Brain microvascular endothelial cell (primary cell): ENCODE data around the gene INVS.

ENCODE experiments used
- DNase-seq: peaks from one replicate; pipeline ENCODE4 v3.0.0-alpha.2; 2020
- H3K27ac ChIP-seq: fragments of 250-450 bp; sonication (Bioruptor Pico); 2 replicates; pipeline ENCODE4 v1.5.1; 2020; ENCODE audit warnings: mild to moderate bottlenecking, moderate library complexity
- H3K27me3 ChIP-seq: fragments of 250-450 bp; sonication (Bioruptor Pico); replicated peaks from 2 replicates; pipeline ENCODE4 v1.5.1; 2020; ENCODE audit warnings: mild to moderate bottlenecking
- H3K36me3 ChIP-seq: fragments of 250-450 bp; sonication (Bioruptor Pico); replicated peaks from 2 replicates; pipeline ENCODE4 v1.5.1; 2020; ENCODE audit warnings: mild to moderate bottlenecking
- H3K4me3 ChIP-seq: 2 replicates; pipeline ENCODE4 v1.5.1; 2011; ENCODE audit warnings: low read depth, mild to moderate bottlenecking, control low read depth, low read length, moderate library complexity
- in situ Hi-C: cut with HindIII; loops from 2 replicates; pipeline ENCODE4 v1.10.0; 2017; ENCODE audit warnings: low sequenced_read_pairs, low pct_ligation_motif_present
- TF ChIP-seq, protein P1 (sequence below): IDR thresholded peaks from 2 replicates; pipeline ENCODE4 v1.5.1; 2011; ENCODE audit warnings: low read depth, mild to moderate bottlenecking, moderate library complexity, low read length, control low read depth, inconsistent platforms; ENCODE audit errors: missing control alignments

INVS gene

DNA sequence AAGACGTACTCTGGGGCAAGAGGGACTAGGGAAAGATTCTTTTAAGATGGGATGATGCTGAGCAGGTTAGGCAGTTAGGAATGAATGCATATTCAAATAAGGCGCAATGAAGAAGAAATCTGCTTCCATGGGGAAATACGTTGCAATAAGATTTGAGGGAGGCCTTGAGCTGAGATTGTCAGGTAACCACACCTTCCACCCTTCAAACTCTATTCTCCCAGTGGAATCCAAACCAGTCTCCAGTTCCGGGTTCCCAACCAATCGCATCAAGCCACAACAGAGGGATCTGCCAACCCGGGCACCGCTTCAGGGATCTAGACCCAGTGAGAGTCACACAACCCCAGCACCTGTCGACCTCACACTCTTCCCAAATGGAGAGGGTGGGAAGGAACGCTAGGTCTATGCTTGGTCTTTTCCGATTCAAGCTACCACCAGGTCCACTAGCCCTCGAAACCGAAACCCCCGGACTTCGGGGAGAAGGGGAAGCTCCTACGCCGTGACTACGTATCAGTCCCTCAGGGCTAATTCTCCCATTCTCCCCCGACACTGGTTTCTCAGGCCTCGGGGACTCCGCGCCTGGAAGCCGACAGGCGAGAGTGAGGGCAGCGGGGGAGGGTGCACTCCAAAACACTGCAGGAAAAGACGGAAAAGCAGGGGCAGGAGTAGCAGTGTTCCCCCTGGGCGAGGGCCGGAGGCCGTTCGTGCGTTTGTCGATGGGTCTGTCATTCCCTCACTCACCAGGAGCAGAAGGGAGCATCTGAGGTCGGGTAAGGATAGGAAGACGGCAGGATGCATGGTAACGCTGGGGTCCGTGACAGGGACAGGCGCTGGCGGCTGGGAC lies 777 bp upstream of the INVS start:
- Histone ChIP-seq H3K27me3 (no peaks in the 10 kb centered on the region), H3K4me3 (peak overlapping the region; percentile 99), H3K36me3 (no peaks in the 10 kb centered on the region), H3K27ac (peak overlapping the region; percentile 68)
- TF ChIP-seq, protein P1, sequence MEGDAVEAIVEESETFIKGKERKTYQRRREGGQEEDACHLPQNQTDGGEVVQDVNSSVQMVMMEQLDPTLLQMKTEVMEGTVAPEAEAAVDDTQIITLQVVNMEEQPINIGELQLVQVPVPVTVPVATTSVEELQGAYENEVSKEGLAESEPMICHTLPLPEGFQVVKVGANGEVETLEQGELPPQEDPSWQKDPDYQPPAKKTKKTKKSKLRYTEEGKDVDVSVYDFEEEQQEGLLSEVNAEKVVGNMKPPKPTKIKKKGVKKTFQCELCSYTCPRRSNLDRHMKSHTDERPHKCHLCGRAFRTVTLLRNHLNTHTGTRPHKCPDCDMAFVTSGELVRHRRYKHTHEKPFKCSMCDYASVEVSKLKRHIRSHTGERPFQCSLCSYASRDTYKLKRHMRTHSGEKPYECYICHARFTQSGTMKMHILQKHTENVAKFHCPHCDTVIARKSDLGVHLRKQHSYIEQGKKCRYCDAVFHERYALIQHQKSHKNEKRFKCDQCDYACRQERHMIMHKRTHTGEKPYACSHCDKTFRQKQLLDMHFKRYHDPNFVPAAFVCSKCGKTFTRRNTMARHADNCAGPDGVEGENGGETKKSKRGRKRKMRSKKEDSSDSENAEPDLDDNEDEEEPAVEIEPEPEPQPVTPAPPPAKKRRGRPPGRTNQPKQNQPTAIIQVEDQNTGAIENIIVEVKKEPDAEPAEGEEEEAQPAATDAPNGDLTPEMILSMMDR, result no peak
- DNase-seq, result peak; percentile 44
- in situ Hi-C loops, result no loop called here

DNA sequence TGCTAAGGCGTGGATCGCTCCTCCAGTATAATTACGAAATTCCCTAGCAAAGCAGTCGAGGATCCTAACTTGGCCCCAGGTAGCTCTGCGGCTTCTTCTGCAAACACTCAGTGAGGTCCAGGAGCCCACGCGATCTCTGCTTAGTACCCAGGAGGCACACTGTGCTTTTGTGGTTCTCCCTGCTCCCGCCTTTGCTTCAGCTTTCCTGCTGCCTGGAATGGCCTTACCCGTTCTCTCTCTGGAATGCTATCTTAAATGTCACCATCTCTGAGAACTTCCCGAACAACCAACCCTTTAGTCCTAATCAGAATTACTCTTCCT lies 639 bp downstream of the INVS start:
- Histone ChIP-seq H3K27ac (peak overlapping the region; percentile 46), H3K36me3 (peaks cover 2% of the 10 kb centered on the region), H3K27me3 (no peaks in the 10 kb centered on the region), H3K4me3 (peak overlapping the region; percentile 99)
- TF ChIP-seq, protein P1, result no peak
- no peak for DNase-seq
- in situ Hi-C loops, result no loop called here

DNA sequence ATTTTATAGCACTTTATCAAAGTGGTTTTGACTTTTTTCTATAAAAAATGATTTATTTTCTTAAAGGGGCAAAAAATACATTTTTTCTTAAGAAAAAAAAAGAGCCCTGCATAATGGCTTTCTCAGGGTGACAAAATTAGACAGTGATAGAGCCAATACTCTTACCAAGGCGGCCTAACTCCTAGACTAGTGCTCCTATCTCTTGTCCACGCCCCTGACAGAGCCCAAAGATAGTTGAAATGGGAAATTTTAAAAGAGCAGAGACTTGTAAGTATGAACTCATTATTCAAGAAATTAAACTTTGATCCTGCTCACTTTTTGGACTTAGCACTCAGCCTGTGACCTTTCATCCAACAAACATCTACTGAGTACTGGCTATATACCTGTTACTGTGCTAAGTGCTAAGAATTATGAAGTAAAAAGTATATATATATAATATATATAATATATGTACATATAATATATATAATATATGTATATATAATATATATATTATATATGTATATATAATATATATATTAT lies 1.2 kb downstream of the INVS start:
- in situ Hi-C loops, result no loop called here
- Histone ChIP-seq H3K36me3 (peaks cover 5% of the 10 kb centered on the region), H3K27ac (no peak overlapping the region), H3K27me3 (no peaks in the 10 kb centered on the region), H3K4me3 (peak overlapping the region; percentile 99)
- TF ChIP-seq, protein P1, result no peak
- DNase-seq, result no peak

DNA sequence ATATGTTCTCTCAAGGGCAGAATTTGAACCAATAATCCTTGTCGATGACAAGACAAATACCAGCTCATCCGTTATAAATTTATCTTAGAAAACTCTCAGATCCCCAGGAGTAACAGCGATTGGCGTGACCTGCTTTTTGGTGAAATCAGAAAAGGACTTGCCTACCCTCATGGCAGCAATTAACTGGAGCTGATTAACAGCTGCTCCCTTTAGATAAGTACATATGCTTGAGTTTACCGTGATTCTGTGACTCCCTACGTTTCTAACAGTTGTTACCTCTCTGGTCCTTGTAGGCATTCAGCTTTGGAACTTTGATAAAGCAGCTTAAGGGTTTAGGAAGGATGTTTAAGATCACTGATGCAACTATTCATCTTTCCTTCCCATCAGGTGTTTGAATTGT lies 2.6 kb downstream of the INVS start:
- no peak for DNase-seq
- in situ Hi-C loops, result no loop called here
- Histone ChIP-seq H3K4me3 (no peak overlapping the region), H3K36me3 (peaks cover 14% of the 10 kb centered on the region), H3K27me3 (no peaks in the 10 kb centered on the region), H3K27ac (no peak overlapping the region)
- TF ChIP-seq, protein P1, result no peak

DNA sequence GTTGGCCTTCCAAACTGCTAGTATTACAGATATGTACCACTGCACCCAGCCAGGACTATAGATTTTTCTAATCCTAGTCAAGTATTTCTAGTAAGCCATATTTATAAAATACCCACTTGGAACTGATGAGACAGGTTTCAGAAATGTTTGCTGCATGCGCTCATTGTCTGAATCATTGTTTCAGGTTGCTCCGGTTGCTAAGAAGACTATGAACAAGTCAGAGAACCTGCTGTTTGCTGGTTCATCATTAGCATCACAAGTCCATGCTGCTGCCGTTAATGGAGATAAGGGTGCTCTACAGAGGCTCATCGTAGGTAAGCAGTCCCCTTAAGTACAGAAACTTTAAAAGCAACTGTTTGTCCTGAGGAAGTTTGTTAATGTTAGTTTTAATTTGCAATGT lies 5.3 kb downstream of the INVS start:
- no peaks in the 10 kb centered on the region for H3K27me3 ChIP-seq
- H3K36me3 ChIP-seq, result peaks cover 19% of the 10 kb centered on the region
- TF ChIP-seq, protein P1, result no peak
- no peak overlapping the region for H3K4me3 ChIP-seq
- no peak overlapping the region for H3K27ac ChIP-seq
- in situ Hi-C loops, result no loop called here
- peak; percentile 21 for DNase-seq
